ENCODE data around the gene SEC14L6.
A peak's percentile ranks its signal among the peaks of the same experiment; 100 is the strongest.

The SEC14L6 gene

GRCh38 chr22:30506507-30506968 lies 40.0 kb downstream of the SEC14L6 start:
- no peaks in the 10 kb centered on the region for H3K79me1 ChIP-seq (ENCODE audit: low read depth, low read length)
- WGBS, 2 donors (ENCODE audit: extremely low coverage in 2 of 2, insufficient read length in 2 of 2, insufficient replicate concordance in 1 of 2) = no CpG with 5 or more reads among the region's 8 CpGs
- no peak overlapping the region for H3K18ac ChIP-seq (ENCODE audit: low read length)
- H3K4me3 ChIP-seq (ENCODE audit: low read length in 2 of 2) = no peak overlapping the region
- no peak overlapping the region for H2BK5ac ChIP-seq (ENCODE audit: low read length)
- no peak overlapping the region for H2BK12ac ChIP-seq (ENCODE audit: low read length)
- H3K4me2 ChIP-seq (ENCODE audit: insufficient read depth, low read length, poor library complexity, severe bottlenecking) = no peak overlapping the region
- no peak overlapping the region for H3K9ac ChIP-seq (ENCODE audit: low read depth, low read length, poor library complexity)
- no peaks in the 10 kb centered on the region for H3K36me3 ChIP-seq (replicated peaks in 1 of 2; ENCODE audit: control insufficient read depth in 2 of 2, insufficient read depth in 2 of 2, low read length in 2 of 2)
- H4K91ac ChIP-seq (ENCODE audit: low read depth, low read length, poor library complexity) = no peak overlapping the region
- no peak overlapping the region for H2AFZ ChIP-seq (ENCODE audit: low read length)
- no peak overlapping the region for H3K4ac ChIP-seq (ENCODE audit: low read length)
- H3K4me1 ChIP-seq (ENCODE audit: control insufficient read depth in 2 of 2, insufficient read depth in 1 of 2, low read depth in 1 of 2, low read length in 2 of 2) = no peaks in the 10 kb centered on the region
- H3K23ac ChIP-seq (ENCODE audit: low read depth, low read length, poor library complexity) = no peak overlapping the region
- no peak overlapping the region for H2AK5ac ChIP-seq (ENCODE audit: low read depth, low read length)
- DNase-seq (ENCODE audit: low spot score) = no peak
- H4K8ac ChIP-seq (ENCODE audit: low read depth, low read length) = no peak overlapping the region
- H2BK15ac ChIP-seq (ENCODE audit: low read length) = no peak overlapping the region
- peaks cover 0 to 8% (median 3%) of the 10 kb centered on the region in 3 experiments for H3K27me3 ChIP-seq (ENCODE audit: control insufficient read depth in 3 of 3, insufficient read depth in 3 of 3, low read depth in 1 of 3, low read length in 3 of 3)
- H3K27ac ChIP-seq (replicated peaks; ENCODE audit: low read length) = no peak overlapping the region
- no peak overlapping the region for H2BK120ac ChIP-seq (ENCODE audit: low read depth, low read length)
- H3K9me3 ChIP-seq (replicated peaks in 1 of 2; ENCODE audit: control insufficient read depth in 2 of 2, insufficient read depth in 1 of 2, low read depth in 1 of 2, low read length in 2 of 2) = no peaks in the 10 kb centered on the region
- H3K14ac ChIP-seq (ENCODE audit: low read length) = no peak overlapping the region

- Histone ChIP-seq H2AFZ (ENCODE audit: low read length) (no peak overlapping the region), H4K91ac (ENCODE audit: low read depth, low read length, poor library complexity) (no peak overlapping the region), H2BK12ac (ENCODE audit: low read length) (no peak overlapping the region), H2BK5ac (ENCODE audit: low read length) (peak overlapping the region; percentile 66), H3K27me3 (ENCODE audit: control insufficient read depth in 3 of 3, insufficient read depth in 3 of 3, low read depth in 1 of 3, low read length in 3 of 3) (peaks cover 0 to 8% (median 3%) of the 10 kb centered on the region in 3 experiments), H4K8ac (ENCODE audit: low read depth, low read length) (no peak overlapping the region), H3K36me3 (replicated peaks in 1 of 2; ENCODE audit: control insufficient read depth in 2 of 2, insufficient read depth in 2 of 2, low read length in 2 of 2) (no peaks in the 10 kb centered on the region), H3K4me2 (ENCODE audit: insufficient read depth, low read length, poor library complexity, severe bottlenecking) (no peak overlapping the region), H3K4me3 (ENCODE audit: low read length in 2 of 2) (no peak overlapping the region), H3K4ac (ENCODE audit: low read length) (no peak overlapping the region), H2BK15ac (ENCODE audit: low read length) (peak overlapping the region; percentile 33), H2AK5ac (ENCODE audit: low read depth, low read length) (no peak overlapping the region), H2BK120ac (ENCODE audit: low read depth, low read length) (no peak overlapping the region), H3K4me1 (ENCODE audit: control insufficient read depth in 2 of 2, insufficient read depth in 1 of 2, low read depth in 1 of 2, low read length in 2 of 2) (no peaks in the 10 kb centered on the region), H3K9me3 (replicated peaks in 1 of 2; ENCODE audit: control insufficient read depth in 2 of 2, insufficient read depth in 1 of 2, low read depth in 1 of 2, low read length in 2 of 2) (no peaks in the 10 kb centered on the region), H3K79me1 (ENCODE audit: low read depth, low read length) (no peaks in the 10 kb centered on the region), H3K14ac (ENCODE audit: low read length) (no peak overlapping the region), H3K23ac (ENCODE audit: low read depth, low read length, poor library complexity) (no peak overlapping the region), H3K27ac (replicated peaks; ENCODE audit: low read length) (no peak overlapping the region), H3K9ac (ENCODE audit: low read depth, low read length, poor library complexity) (no peak overlapping the region), H3K18ac (ENCODE audit: low read length) (no peak overlapping the region)
- DNase-seq (ENCODE audit: low spot score) = no peak
- no CpG with 5 or more reads among the region's 12 CpGs for WGBS, 2 donors (ENCODE audit: extremely low coverage in 2 of 2, insufficient read length in 2 of 2, insufficient replicate concordance in 1 of 2)
These were observed 43.0 kb downstream of the SEC14L6 start for GRCh38 chr22:30503551-30503950.

DNA sequence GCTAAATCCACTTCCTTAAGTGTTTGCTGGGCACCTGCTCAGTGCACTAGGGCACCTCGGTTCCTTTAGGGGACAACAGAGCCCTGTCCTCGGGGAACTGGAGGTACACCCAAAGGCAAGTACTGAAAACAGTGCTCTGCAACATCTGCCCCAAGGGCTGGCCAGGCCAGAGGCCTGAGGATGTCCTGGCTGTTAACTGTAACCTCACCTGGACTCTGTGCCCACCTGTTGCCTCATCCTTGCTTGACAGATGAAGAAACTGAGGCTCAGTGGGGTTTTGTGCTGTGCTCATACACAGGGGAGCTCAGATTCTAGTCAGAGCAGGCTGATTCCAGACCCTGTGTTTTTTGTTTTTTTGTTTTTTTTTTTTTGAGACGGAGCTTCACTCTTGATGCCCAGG lies 43.6 kb downstream of the SEC14L6 start:
- DNase-seq (ENCODE audit: low spot score) = no peak
- H2BK5ac ChIP-seq (ENCODE audit: low read length) = no peak overlapping the region
- H4K91ac ChIP-seq (ENCODE audit: low read depth, low read length, poor library complexity) = no peak overlapping the region
- no peak overlapping the region for H3K4me3 ChIP-seq (ENCODE audit: low read length in 2 of 2)
- no peak overlapping the region for H3K27ac ChIP-seq (replicated peaks; ENCODE audit: low read length)
- H2AK5ac ChIP-seq (ENCODE audit: low read depth, low read length) = peak overlapping the region; percentile 1
- no peak overlapping the region for H3K18ac ChIP-seq (ENCODE audit: low read length)
- H3K23ac ChIP-seq (ENCODE audit: low read depth, low read length, poor library complexity) = no peak overlapping the region
- no CpG with 5 or more reads among the region's 3 CpGs for WGBS, 2 donors (ENCODE audit: extremely low coverage in 2 of 2, insufficient read length in 2 of 2, insufficient replicate concordance in 1 of 2)
- no peak overlapping the region for H3K14ac ChIP-seq (ENCODE audit: low read length)
- H2BK120ac ChIP-seq (ENCODE audit: low read depth, low read length) = no peak overlapping the region
- no peak overlapping the region for H3K4me2 ChIP-seq (ENCODE audit: insufficient read depth, low read length, poor library complexity, severe bottlenecking)
- H2BK15ac ChIP-seq (ENCODE audit: low read length) = no peak overlapping the region
- no peaks in the 10 kb centered on the region for H3K79me1 ChIP-seq (ENCODE audit: low read depth, low read length)
- H3K4me1 ChIP-seq (ENCODE audit: control insufficient read depth in 2 of 2, insufficient read depth in 1 of 2, low read depth in 1 of 2, low read length in 2 of 2) = no peaks in the 10 kb centered on the region
- no peak overlapping the region for H3K9ac ChIP-seq (ENCODE audit: low read depth, low read length, poor library complexity)
- no peak overlapping the region for H2AFZ ChIP-seq (ENCODE audit: low read length)
- H3K4ac ChIP-seq (ENCODE audit: low read length) = no peak overlapping the region
- H3K9me3 ChIP-seq (replicated peaks in 1 of 2; ENCODE audit: control insufficient read depth in 2 of 2, insufficient read depth in 1 of 2, low read depth in 1 of 2, low read length in 2 of 2) = no peaks in the 10 kb centered on the region
- H3K36me3 ChIP-seq (replicated peaks in 1 of 2; ENCODE audit: control insufficient read depth in 2 of 2, insufficient read depth in 2 of 2, low read length in 2 of 2) = no peaks in the 10 kb centered on the region
- peaks cover 0 to 8% (median 3%) of the 10 kb centered on the region in 3 experiments for H3K27me3 ChIP-seq (ENCODE audit: control insufficient read depth in 3 of 3, insufficient read depth in 3 of 3, low read depth in 1 of 3, low read length in 3 of 3)
- no peak overlapping the region for H2BK12ac ChIP-seq (ENCODE audit: low read length)
- no peak overlapping the region for H4K8ac ChIP-seq (ENCODE audit: low read depth, low read length)

- Histone ChIP-seq H2BK15ac (ENCODE audit: low read length) (no peak overlapping the region), H2AK5ac (ENCODE audit: low read depth, low read length) (no peak overlapping the region), H3K23ac (ENCODE audit: low read depth, low read length, poor library complexity) (no peak overlapping the region), H3K79me1 (ENCODE audit: low read depth, low read length) (no peaks in the 10 kb centered on the region), H3K18ac (ENCODE audit: low read length) (no peak overlapping the region), H4K91ac (ENCODE audit: low read depth, low read length, poor library complexity) (no peak overlapping the region), H3K9ac (ENCODE audit: low read depth, low read length, poor library complexity) (no peak overlapping the region), H3K14ac (ENCODE audit: low read length) (no peak overlapping the region), H3K36me3 (replicated peaks in 1 of 2; ENCODE audit: control insufficient read depth in 2 of 2, insufficient read depth in 2 of 2, low read length in 2 of 2) (no peaks in the 10 kb centered on the region), H3K4ac (ENCODE audit: low read length) (no peak overlapping the region), H3K4me3 (ENCODE audit: low read length in 2 of 2) (no peak overlapping the region), H3K27me3 (ENCODE audit: control insufficient read depth in 3 of 3, insufficient read depth in 3 of 3, low read depth in 1 of 3, low read length in 3 of 3) (peaks cover 0 to 8% (median 3%) of the 10 kb centered on the region in 3 experiments), H2BK120ac (ENCODE audit: low read depth, low read length) (no peak overlapping the region), H4K8ac (ENCODE audit: low read depth, low read length) (no peak overlapping the region), H2AFZ (ENCODE audit: low read length) (no peak overlapping the region), H3K9me3 (replicated peaks in 1 of 2; ENCODE audit: control insufficient read depth in 2 of 2, insufficient read depth in 1 of 2, low read depth in 1 of 2, low read length in 2 of 2) (no peaks in the 10 kb centered on the region), H2BK12ac (ENCODE audit: low read length) (no peak overlapping the region), H3K4me2 (ENCODE audit: insufficient read depth, low read length, poor library complexity, severe bottlenecking) (no peak overlapping the region), H2BK5ac (ENCODE audit: low read length) (no peak overlapping the region), H3K27ac (replicated peaks; ENCODE audit: low read length) (no peak overlapping the region), H3K4me1 (ENCODE audit: control insufficient read depth in 2 of 2, insufficient read depth in 1 of 2, low read depth in 1 of 2, low read length in 2 of 2) (no peaks in the 10 kb centered on the region)
- no peak for DNase-seq (ENCODE audit: low spot score)
- no CpG with 5 or more reads among the region's 4 CpGs for WGBS, 2 donors (ENCODE audit: extremely low coverage in 2 of 2, insufficient read length in 2 of 2, insufficient replicate concordance in 1 of 2)
These were observed 44.4 kb downstream of the SEC14L6 start for GRCh38 chr22:30502153-30502552.

All from neuronal stem cell (in vitro differentiated cells).